GM12878 (cell line): ENCODE results near the gene ATP1B1. TPM values are rescaled to one million over a fixed set of nuclear protein-coding genes. Genes with fewer than 3 reads are reported as not detected.
A peak's percentile ranks its signal among the peaks of the same experiment; 100 is the strongest.

Source experiments
- ATAC-seq: fragments of 200-7000 bp; cut with Tn5 transposase; 3 replicates; pipeline ENCODE4 v1.9.1; 2020; ENCODE audit warnings: mild to moderate bottlenecking, moderate library complexity
- BruUV-seq: library from RNA; stranded (reverse); fragments of 400-500 nt; replicated peaks from 2 replicates; lab custom pipeline; 2021; lab: Mats Ljungman, UMichigan
- CTCF ChIA-PET: fragments of 300-600 bp; sonication (Branson Sonifier 250); formaldehyde crosslinking; extraction: SDS; loops from one replicate; lab custom pipeline; 2021; ENCODE audit warnings: inconsistent platforms; lab: Yijun Ruan, JAX
- POLR2A ChIA-PET: fragments of 350-600 bp; formaldehyde crosslinking; extraction: SDS; loops from one replicate; lab custom pipeline; 2021; ENCODE audit warnings: inconsistent platforms; lab: Charles Lee
- RAD21 ChIA-PET: fragments of 300-600 bp; sonication (Branson Sonifier 250); formaldehyde crosslinking; loops from one replicate; lab custom pipeline; 2023; ENCODE audit warnings: antibody characterized with exemption; ENCODE audit not compliant: unreplicated experiment; lab: Charles Lee
- SMC1A ChIA-PET: fragments of 300-600 bp; sonication (Branson Sonifier 250); formaldehyde crosslinking; loops from one replicate; lab custom pipeline; 2023; ENCODE audit not compliant: unreplicated experiment, uncharacterized antibody; lab: Charles Lee
- DNase-seq: peaks from one replicate; pipeline ENCODE4 v3.0.0-alpha.2; 2011; ENCODE audit warnings: low read depth, low spot score
- FAIRE-seq: peaks from 3 replicates; lab custom pipeline; 2011; peaks lifted over from hg19 to GRCh38; lab: Jason Lieb, UNC
- H2AFZ ChIP-seq: 2 replicates; pipeline ENCODE4 v1.6.0; 2011; ENCODE audit warnings: low read depth, low read length, control low read depth; ENCODE audit not compliant: control insufficient read depth
- H3K27ac ChIP-seq: 2 replicates; pipeline ENCODE4 v1.5.1; 2011; ENCODE audit warnings: control low read depth; ENCODE audit not compliant: control insufficient read depth, insufficient read depth
- H3K27me3 ChIP-seq, 2 experiments: replicated peaks in 1 of 2; 2 replicates each; pipeline versions ENCODE4 v1.6.0 to v1.6.1; 2011; ENCODE audit warnings: low read length in 1 of 2; ENCODE audit not compliant: control insufficient read depth in 2 of 2, insufficient read depth in 2 of 2
- H3K36me3 ChIP-seq, 2 experiments: 2 replicates each; pipeline ENCODE4 v1.5.1; 2011; ENCODE audit warnings: low read length in 1 of 2; ENCODE audit not compliant: control insufficient read depth in 2 of 2, insufficient read depth in 2 of 2
- H3K4me1 ChIP-seq: 2 replicates; pipeline ENCODE4 v1.6.1; 2011; ENCODE audit warnings: mild to moderate bottlenecking, low read length, moderate library complexity, mixed read lengths; ENCODE audit not compliant: control insufficient read depth, insufficient read depth
- H3K4me2 ChIP-seq: 2 replicates; pipeline ENCODE4 v1.6.0; 2011; ENCODE audit warnings: control low read depth; ENCODE audit not compliant: control insufficient read depth, insufficient read depth
- H3K4me3 ChIP-seq: fragments of 200-600 bp; sonication (generic); 2 replicates; pipeline ENCODE4 v1.5.1; 2016
- H3K79me2 ChIP-seq: 2 replicates; pipeline ENCODE4 v1.6.0; 2011; ENCODE audit warnings: low read length; ENCODE audit not compliant: control insufficient read depth, insufficient read depth
- H3K9ac ChIP-seq: 2 replicates; pipeline ENCODE4 v1.8.0; 2011; ENCODE audit warnings: low read length, control low read depth, mixed read lengths; ENCODE audit not compliant: control insufficient read depth, insufficient read depth
- H3K9me3 ChIP-seq: replicated peaks from 3 replicates; pipeline ENCODE4 v1.5.1; 2011; ENCODE audit warnings: mild to moderate bottlenecking, low read length; ENCODE audit not compliant: control insufficient read depth, insufficient read depth
- H4K20me1 ChIP-seq: 2 replicates; pipeline ENCODE4 v1.6.0; 2011; ENCODE audit not compliant: control insufficient read depth, insufficient read depth
- ATF7 ChIP-seq: fragments of 450-650 bp; IDR thresholded peaks from 2 replicates; pipeline ENCODE4 v1.6.1; 2016; ENCODE audit warnings: low read depth, mild to moderate bottlenecking
- POLR2AphosphoS2 ChIP-seq: IDR thresholded peaks from 2 replicates; pipeline ENCODE4 v1.6.1; 2011; ENCODE audit warnings: low read depth, mild to moderate bottlenecking, low read length, improper control_type of control experiment, moderate library complexity
- RFX5 ChIP-seq: IDR thresholded peaks from 2 replicates; pipeline ENCODE4 v1.6.1; 2011; ENCODE audit warnings: low read depth, low read length, improper control_type of control experiment
- SMARCA5 ChIP-seq: fragments of 450-650 bp; IDR thresholded peaks from 2 replicates; pipeline ENCODE4 v1.6.1; 2017; ENCODE audit warnings: mild to moderate bottlenecking
- SMC3 ChIP-seq: IDR thresholded peaks from 2 replicates; pipeline ENCODE4 v1.6.1; 2011; ENCODE audit warnings: low read length, improper control_type of control experiment, borderline replicate concordance
- ZNF24 ChIP-seq: fragments of 450-650 bp; IDR thresholded peaks from 2 replicates; pipeline ENCODE4 v1.6.1; 2017; ENCODE audit warnings: antibody characterized with exemption, mild to moderate bottlenecking
- WGBS: methylation state at CpG from one replicate; pipeline ENCODE4 v1.1.6; 2016; ENCODE audit warnings: low lambda C conversion rate; ENCODE audit not compliant: insufficient replicate concordance, insufficient coverage; ENCODE audit errors: missing lambda C conversion rate; 5-methylcytosine and 5-hydroxymethylcytosine counted together
- in situ Hi-C: fragments of 300-500 bp; cut with MboI; formaldehyde crosslinking; loops from 9 replicates; pipeline ENCODE4 v1.14.3; 2018; ENCODE audit warnings: mixed read lengths
- intact Hi-C: fragments of 100-400 bp; cut with micrococcal nuclease; formaldehyde crosslinking; loops from one replicate; pipeline ENCODE4 v1.14.2; 2022; ENCODE audit not compliant: unreplicated experiment
- polyA plus RNA-seq, 11 experiments: library from polyadenylated mRNA; depleted of rRNA in 4 of 11; unstranded in 6 of 11; stranded (reverse) in 5 of 11; fragments of >200 nt; fragmentation: Nextera tagmentation in 4 of 11; fragmentation: Illumina TruSeq in 1 of 11; extraction: Ambion mirVana in 4 of 11; extraction: Trizol in 1 of 11; gene quantifications; 1 replicate in 1 of 11; 2 replicates in 10 of 11; pipeline versions ENCODE4 v1.2.1 to v1.2.3, GENCODE V29; 2011 to 2016; ENCODE audit warnings: inconsistent platforms in 2 of 11, missing spikeins in 2 of 11, low read depth in 1 of 11
- total RNA-seq, 4 experiments: library from RNA; depleted of rRNA in 3 of 4; stranded (reverse); fragments of >200 nt in 3 of 4; fragmentation: Illumina TruSeq in 1 of 4; extraction: Trizol in 1 of 4; gene quantifications; 2 replicates each; pipeline versions ENCODE4 v1.2.1 to v1.2.3, GENCODE V29; 2013 to 2021
- TF ChIP-seq, protein P1 (sequence below): fragments of 450-650 bp; formaldehyde crosslinking; IDR thresholded peaks from 2 replicates; pipeline ENCODE4 v1.4.0; 2022; ENCODE audit warnings: mild to moderate bottlenecking, moderate library complexity
- TF ChIP-seq, protein P2 (sequence below): IDR thresholded peaks from 2 replicates; pipeline ENCODE4 v1.6.1; 2012; ENCODE audit warnings: low read depth, low read length, improper control_type of control experiment
- TF ChIP-seq, protein P3 (sequence below): fragments of 450-650 bp; IDR thresholded peaks from 2 replicates; pipeline ENCODE4 v1.6.1; 2017; ENCODE audit warnings: borderline replicate concordance
- TF ChIP-seq, protein P4 (sequence below): fragments of 450-650 bp; IDR thresholded peaks from 2 replicates; pipeline ENCODE4 v1.6.1; 2016; ENCODE audit warnings: mild to moderate bottlenecking, moderate library complexity, borderline replicate concordance

The ATP1B1 gene
- total and polyA plus RNA-seq, 10 of the 15 experiments (the other 5 are each of a cell fraction or from before 2014, with no cell fraction given): 0.84 to 14.0 (median 1.4) TPM

DNA sequence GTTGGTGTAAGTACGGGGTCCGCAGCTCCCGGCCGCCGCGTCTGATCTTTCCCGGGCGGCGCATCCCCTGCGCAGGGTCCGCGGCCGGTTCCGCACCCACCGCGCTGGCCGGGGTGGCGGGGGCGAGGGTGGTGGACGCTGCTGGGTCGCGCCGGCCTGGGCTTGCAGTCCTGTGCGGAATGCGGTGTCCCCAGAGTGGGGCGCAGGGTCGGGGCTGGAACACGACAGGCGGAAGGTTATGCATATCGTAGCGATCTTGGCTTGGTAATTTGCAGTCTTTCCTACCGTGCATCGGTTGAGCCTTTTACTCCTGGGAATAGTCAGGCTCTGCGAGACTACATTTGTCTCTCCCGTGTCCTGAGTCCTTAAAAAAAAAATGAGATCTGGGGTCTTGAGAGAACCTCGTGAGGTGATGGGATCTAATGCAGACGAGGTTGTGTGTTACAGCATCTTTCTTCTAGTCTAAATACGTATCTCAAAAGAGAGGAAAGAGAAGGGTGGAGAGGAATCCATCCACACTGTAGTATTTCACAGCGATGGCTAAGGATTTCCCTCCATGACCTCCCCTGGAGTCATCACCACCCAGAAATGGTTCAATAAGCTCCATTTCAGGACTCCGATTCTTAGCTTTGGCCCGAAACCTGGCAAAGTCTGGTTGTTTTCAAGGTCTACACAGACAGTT is 572 bp downstream of the ATP1B1 start:
- ATAC-seq (peak; percentile 1; the same call in 1 of the 3 replicates), FAIRE-seq (no peak), DNase-seq (no peak)
- no TSS peak for BruUV-seq
- Histone ChIP-seq H3K27ac (no peak overlapping the region), H3K79me2 (peaks cover 12% of the 10 kb centered on the region), H3K4me3 (peak overlapping the region; percentile 86), H3K9ac (peak overlapping the region; percentile 14), H3K4me1 (peaks cover 3% of the 10 kb centered on the region; the same call in 1 of the 2 replicates), H3K36me3 (no peaks in the 10 kb centered on the region), H4K20me1 (no peaks in the 10 kb centered on the region), H3K4me2 (peak overlapping the region; percentile 85), H3K27me3 (peaks cover 2 to 6% of the 10 kb centered on the region in 2 experiments; a peak in 2 of 4 replicates), H3K9me3 (no peaks in the 10 kb centered on the region), H2AFZ (peak overlapping the region; percentile 66)
- POLR2A ChIA-PET: interaction anchor here (0.5 to 7.1 kb wide), 9 partner anchors 10 to 442 kb away, joined by 3 to 69 read pairs (median 3); no protein-coding TSS in a partner anchor
- in situ Hi-C loops: no loop called here
- CTCF ChIA-PET: interaction anchor here (0.6 to 9.6 kb wide), 14 partner anchors 12 to 764 kb away, joined by 4 to 100 read pairs (median 18); no protein-coding TSS in a partner anchor
- intact Hi-C loops: loop anchor here (5.0 kb wide), 4 partner anchors 60 to 185 kb away; no protein-coding TSS in a partner anchor
- SMC1A ChIA-PET: interaction anchor here (0.6 to 15.1 kb wide), 29 partner anchors 11 to 1840 kb away, joined by 3 to 188 read pairs (median 6); no protein-coding TSS in a partner anchor
- under 1% methylated on average over 39 of the region's 41 CpGs for WGBS
- RAD21 ChIA-PET: interaction anchor here (0.9 to 6.8 kb wide), 22 partner anchors 10 to 764 kb away, joined by 3 to 135 read pairs (median 6); no protein-coding TSS in a partner anchor
- TF ChIP-seq POLR2AphosphoS2 (no peak), ATF7 (no peak), RFX5 (no peak), ZNF24 (no peak), SMARCA5 (no peak), SMC3 (no peak)
- TF ChIP-seq, protein P1, sequence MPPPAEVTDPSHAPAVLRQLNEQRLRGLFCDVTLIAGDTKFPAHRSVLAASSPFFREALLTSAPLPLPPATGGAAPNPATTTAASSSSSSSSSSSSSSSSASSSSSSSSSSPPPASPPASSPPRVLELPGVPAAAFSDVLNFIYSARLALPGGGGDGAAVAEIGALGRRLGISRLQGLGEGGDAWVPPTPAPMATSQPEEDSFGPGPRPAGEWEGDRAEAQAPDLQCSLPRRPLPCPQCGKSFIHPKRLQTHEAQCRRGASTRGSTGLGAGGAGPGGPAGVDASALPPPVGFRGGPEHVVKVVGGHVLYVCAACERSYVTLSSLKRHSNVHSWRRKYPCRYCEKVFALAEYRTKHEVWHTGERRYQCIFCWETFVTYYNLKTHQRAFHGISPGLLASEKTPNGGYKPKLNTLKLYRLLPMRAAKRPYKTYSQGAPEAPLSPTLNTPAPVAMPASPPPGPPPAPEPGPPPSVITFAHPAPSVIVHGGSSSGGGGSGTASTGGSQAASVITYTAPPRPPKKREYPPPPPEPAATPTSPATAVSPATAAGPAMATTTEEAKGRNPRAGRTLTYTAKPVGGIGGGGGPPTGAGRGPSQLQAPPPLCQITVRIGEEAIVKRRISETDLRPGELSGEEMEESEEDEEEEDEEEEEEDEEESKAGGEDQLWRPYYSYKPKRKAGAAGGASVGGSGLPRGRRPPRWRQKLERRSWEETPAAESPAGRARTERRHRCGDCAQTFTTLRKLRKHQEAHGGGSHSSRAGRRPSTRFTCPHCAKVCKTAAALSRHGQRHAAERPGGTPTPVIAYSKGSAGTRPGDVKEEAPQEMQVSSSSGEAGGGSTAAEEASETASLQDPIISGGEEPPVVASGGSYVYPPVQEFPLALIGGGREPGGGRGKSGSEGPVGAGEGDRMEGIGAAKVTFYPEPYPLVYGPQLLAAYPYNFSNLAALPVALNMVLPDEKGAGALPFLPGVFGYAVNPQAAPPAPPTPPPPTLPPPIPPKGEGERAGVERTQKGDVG (CRISPR knock-in tag): no peak
- TF ChIP-seq, protein P2, sequence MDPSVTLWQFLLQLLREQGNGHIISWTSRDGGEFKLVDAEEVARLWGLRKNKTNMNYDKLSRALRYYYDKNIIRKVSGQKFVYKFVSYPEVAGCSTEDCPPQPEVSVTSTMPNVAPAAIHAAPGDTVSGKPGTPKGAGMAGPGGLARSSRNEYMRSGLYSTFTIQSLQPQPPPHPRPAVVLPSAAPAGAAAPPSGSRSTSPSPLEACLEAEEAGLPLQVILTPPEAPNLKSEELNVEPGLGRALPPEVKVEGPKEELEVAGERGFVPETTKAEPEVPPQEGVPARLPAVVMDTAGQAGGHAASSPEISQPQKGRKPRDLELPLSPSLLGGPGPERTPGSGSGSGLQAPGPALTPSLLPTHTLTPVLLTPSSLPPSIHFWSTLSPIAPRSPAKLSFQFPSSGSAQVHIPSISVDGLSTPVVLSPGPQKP: no peak
- TF ChIP-seq, protein P3, sequence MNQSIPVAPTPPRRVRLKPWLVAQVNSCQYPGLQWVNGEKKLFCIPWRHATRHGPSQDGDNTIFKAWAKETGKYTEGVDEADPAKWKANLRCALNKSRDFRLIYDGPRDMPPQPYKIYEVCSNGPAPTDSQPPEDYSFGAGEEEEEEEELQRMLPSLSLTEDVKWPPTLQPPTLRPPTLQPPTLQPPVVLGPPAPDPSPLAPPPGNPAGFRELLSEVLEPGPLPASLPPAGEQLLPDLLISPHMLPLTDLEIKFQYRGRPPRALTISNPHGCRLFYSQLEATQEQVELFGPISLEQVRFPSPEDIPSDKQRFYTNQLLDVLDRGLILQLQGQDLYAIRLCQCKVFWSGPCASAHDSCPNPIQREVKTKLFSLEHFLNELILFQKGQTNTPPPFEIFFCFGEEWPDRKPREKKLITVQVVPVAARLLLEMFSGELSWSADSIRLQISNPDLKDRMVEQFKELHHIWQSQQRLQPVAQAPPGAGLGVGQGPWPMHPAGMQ: no peak
- TF ChIP-seq, protein P4, sequence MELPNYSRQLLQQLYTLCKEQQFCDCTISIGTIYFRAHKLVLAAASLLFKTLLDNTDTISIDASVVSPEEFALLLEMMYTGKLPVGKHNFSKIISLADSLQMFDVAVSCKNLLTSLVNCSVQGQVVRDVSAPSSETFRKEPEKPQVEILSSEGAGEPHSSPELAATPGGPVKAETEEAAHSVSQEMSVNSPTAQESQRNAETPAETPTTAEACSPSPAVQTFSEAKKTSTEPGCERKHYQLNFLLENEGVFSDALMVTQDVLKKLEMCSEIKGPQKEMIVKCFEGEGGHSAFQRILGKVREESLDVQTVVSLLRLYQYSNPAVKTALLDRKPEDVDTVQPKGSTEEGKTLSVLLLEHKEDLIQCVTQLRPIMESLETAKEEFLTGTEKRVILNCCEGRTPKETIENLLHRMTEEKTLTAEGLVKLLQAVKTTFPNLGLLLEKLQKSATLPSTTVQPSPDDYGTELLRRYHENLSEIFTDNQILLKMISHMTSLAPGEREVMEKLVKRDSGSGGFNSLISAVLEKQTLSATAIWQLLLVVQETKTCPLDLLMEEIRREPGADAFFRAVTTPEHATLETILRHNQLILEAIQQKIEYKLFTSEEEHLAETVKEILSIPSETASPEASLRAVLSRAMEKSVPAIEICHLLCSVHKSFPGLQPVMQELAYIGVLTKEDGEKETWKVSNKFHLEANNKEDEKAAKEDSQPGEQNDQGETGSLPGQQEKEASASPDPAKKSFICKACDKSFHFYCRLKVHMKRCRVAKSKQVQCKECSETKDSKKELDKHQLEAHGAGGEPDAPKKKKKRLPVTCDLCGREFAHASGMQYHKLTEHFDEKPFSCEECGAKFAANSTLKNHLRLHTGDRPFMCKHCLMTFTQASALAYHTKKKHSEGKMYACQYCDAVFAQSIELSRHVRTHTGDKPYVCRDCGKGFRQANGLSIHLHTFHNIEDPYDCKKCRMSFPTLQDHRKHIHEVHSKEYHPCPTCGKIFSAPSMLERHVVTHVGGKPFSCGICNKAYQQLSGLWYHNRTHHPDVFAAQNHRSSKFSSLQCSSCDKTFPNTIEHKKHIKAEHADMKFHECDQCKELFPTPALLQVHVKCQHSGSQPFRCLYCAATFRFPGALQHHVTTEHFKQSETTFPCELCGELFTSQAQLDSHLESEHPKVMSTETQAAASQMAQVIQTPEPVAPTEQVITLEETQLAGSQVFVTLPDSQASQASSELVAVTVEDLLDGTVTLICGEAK: peak; percentile 26; the same call in 1 of the 2 replicates
